Cardiac fibroblast (primary cell): ENCODE measurements around the gene RGL1.

Experiments
- DNase-seq, 2 donors: peaks; one replicate each; pipeline versions ENCODE4 v3.0.0 to v3.0.0-alpha.2; 2010; ENCODE audit warnings: low read depth in 2 of 2
- H3K4me3 ChIP-seq, 2 donors: replicated peaks in 1 of 2; 1 replicate in 1 of 2; 2 replicates in 1 of 2; pipeline ENCODE4 v1.5.1; 2011; ENCODE audit warnings: low read depth in 2 of 2, low read length in 2 of 2, mild to moderate bottlenecking in 2 of 2, moderate library complexity in 1 of 2
- TF ChIP-seq, protein P1 (sequence below): IDR thresholded peaks from one replicate; pipeline ENCODE4 v1.5.1; 2011; ENCODE audit warnings: low read depth, mild to moderate bottlenecking, low read length, inconsistent platforms

Gene RGL1

DNA sequence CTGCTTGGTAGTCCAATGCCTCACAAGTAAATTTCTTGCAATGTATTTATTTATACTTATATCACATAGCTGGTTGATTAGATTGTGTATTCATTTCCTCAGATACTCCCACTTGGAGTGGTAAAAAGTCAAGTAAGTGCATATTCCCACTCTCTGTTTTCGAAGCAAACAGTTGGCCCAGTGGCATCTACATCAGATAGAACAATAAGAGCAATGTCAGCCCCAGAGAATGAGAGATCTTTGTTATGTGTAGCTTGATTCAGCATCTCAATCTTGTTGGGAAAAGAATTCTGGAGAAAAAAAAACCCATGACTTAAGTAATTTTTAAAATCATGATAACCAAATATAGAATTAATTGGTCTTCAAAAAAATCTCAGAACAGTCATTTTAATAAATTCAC lies 25.5 kb downstream of the RGL1 start:
- no peak for DNase-seq
- H3K4me3 ChIP-seq = no peak overlapping the region
- TF ChIP-seq, protein P1, sequence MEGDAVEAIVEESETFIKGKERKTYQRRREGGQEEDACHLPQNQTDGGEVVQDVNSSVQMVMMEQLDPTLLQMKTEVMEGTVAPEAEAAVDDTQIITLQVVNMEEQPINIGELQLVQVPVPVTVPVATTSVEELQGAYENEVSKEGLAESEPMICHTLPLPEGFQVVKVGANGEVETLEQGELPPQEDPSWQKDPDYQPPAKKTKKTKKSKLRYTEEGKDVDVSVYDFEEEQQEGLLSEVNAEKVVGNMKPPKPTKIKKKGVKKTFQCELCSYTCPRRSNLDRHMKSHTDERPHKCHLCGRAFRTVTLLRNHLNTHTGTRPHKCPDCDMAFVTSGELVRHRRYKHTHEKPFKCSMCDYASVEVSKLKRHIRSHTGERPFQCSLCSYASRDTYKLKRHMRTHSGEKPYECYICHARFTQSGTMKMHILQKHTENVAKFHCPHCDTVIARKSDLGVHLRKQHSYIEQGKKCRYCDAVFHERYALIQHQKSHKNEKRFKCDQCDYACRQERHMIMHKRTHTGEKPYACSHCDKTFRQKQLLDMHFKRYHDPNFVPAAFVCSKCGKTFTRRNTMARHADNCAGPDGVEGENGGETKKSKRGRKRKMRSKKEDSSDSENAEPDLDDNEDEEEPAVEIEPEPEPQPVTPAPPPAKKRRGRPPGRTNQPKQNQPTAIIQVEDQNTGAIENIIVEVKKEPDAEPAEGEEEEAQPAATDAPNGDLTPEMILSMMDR = no peak

- no peak overlapping the region for H3K4me3 ChIP-seq
- TF ChIP-seq, protein P1 = no peak
- no peak for DNase-seq
These were observed 26.4 kb downstream of the RGL1 start for GRCh38 chr1:183831311-183831710.

- DNase-seq = no peak
- TF ChIP-seq, protein P1 = no peak
- no peak overlapping the region for H3K4me3 ChIP-seq
These were observed 27.5 kb downstream of the RGL1 start for GRCh38 chr1:183832459-183832858.

DNA sequence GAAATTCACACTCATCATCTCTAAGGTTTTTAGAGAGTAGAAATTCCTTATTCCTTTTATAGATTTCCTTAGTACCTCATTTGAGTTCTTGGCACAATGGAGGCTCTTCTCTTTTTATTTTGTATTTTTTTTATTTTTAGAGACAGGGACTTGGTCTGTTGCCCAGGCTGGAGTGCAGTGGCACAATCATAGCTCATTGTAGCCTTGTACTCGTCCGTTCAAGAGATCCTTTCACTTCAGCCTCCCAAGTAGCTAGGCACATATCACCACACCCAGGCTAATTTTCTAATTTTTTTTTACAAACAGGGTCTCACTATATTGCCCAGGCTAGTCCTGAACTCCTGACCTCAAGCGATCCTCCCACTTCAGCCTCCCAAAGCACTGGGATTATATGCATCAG lies 29.6 kb downstream of the RGL1 start:
- H3K4me3 ChIP-seq = no peak overlapping the region
- TF ChIP-seq, protein P1 = no peak
- peak in 1 of 2 donors; percentile 57 for DNase-seq

- no peak for DNase-seq
- TF ChIP-seq, protein P1 = no peak
- no peak overlapping the region for H3K4me3 ChIP-seq
These were observed 31.7 kb downstream of the RGL1 start for GRCh38 chr1:183836598-183836997.

- TF ChIP-seq, protein P1 = no peak
- no peak overlapping the region for H3K4me3 ChIP-seq
- DNase-seq = no peak
These were observed 32.1 kb downstream of the RGL1 start for GRCh38 chr1:183837062-183837461.

- no peak for DNase-seq
- TF ChIP-seq, protein P1 = no peak
These were observed 33.3 kb downstream of the RGL1 start for GRCh38 chr1:183838221-183838620.

More at GRCh38 chr1:183838221-183838620, 33.3 kb downstream of the RGL1 start:
- no peak overlapping the region for H3K4me3 ChIP-seq
